IMR-90 (cell line): ENCODE measurements around the gene FOXN3.

ENCODE experiments used
- CTCF ChIP-seq: conservative IDR thresholded peaks from 2 replicates; pipeline ENCODE4 v1.5.1; 2012; ENCODE audit warnings: mild to moderate bottlenecking, low read depth, low read length, improper control_type of control experiment
- MAFK ChIP-seq: IDR thresholded peaks from 2 replicates; pipeline ENCODE4 v1.6.1; 2012; ENCODE audit warnings: low read depth, low read length, improper control_type of control experiment
- POLR2A ChIP-seq: IDR thresholded peaks from 2 replicates; pipeline ENCODE4 v1.6.1; 2012; ENCODE audit warnings: mild to moderate bottlenecking, low read depth, low read length
- RAD21 ChIP-seq: IDR thresholded peaks from 2 replicates; pipeline ENCODE4 v1.6.1; 2012; ENCODE audit warnings: low read length, improper control_type of control experiment
- SMC3 ChIP-seq: fragments of 150-350 bp; IDR thresholded peaks from 2 replicates; pipeline ENCODE4 v1.6.1; 2016; ENCODE audit warnings: low read depth, mild to moderate bottlenecking, antibody characterized with exemption, low read length, moderate library complexity

- TF ChIP-seq POLR2A, result no peak
- no peak for TF ChIP-seq CTCF
- no peak for TF ChIP-seq RAD21
- TF ChIP-seq MAFK, result no peak
- TF ChIP-seq SMC3, result no peak
Measured at GRCh38 chr14:89158701-89159100, 258.3 kb downstream of the FOXN3 start.
